ENCODE results near the gene MVB12B. TPM values are rescaled to one million over a fixed set of nuclear protein-coding genes. Genes with fewer than 3 reads are reported as not detected.

The MVB12B gene
- total RNA-seq, 1 donor from 2014 or later, result 8.8 TPM

DNA sequence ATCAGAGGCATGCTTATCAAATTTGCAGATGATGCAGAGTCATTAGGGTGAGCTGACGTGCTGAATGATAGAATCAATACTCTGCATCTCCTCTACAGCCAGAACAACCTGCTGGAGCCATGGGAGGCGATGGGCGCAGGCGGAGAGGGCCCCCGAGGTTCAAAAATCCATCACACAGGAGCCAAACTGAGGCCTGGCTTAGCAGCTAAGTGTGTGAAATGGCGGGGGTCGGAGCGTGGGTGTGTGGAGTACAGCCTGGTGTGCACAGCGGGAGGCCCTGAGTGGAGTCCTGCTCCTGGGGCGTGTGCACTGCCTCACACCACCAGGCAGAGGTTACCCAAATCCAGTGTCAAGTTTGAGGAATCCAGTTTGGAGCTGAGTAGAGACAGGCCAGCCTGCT, 73.2 kb downstream of the MVB12B start:
- ATAC-seq (no peak), DNase-seq (ENCODE audit: low spot score) (no peak)

GRCh38 chr9:126400571-126400970, 73.9 kb downstream of the MVB12B start:
- ATAC-seq (no peak), DNase-seq (ENCODE audit: low spot score) (no peak)

GRCh38 chr9:126401107-126401506, 74.5 kb downstream of the MVB12B start:
- no peak for DNase-seq (ENCODE audit: low spot score)
- ATAC-seq, result no peak

GRCh38 chr9:126401581-126401980, 75.0 kb downstream of the MVB12B start:
- DNase-seq (ENCODE audit: low spot score), result no peak
- no peak for ATAC-seq

DNA sequence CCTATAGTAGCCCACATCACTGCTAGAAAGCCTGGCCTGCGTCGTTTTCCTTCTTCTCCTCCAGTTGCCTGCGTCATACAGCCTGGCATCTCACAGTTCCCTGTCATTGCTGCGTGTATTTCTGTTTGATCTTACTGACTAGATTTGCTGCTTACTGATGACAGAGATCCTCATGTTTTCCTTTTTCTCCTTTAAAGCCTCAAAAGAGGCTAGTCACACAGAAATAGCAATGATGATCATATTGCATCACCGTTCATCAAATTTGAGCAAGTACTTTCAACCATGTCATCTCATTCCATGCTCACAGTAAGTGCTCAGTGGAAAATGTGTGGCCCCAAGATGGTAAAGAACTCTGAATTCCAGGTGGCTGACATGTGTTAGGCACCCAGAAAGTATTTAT, 76.8 kb downstream of the MVB12B start:
- no peak for DNase-seq (ENCODE audit: low spot score)
- ATAC-seq, result no peak

GRCh38 chr9:126404459-126404858, 77.8 kb downstream of the MVB12B start:
- ATAC-seq (no peak), DNase-seq (ENCODE audit: low spot score) (no peak)

DNA sequence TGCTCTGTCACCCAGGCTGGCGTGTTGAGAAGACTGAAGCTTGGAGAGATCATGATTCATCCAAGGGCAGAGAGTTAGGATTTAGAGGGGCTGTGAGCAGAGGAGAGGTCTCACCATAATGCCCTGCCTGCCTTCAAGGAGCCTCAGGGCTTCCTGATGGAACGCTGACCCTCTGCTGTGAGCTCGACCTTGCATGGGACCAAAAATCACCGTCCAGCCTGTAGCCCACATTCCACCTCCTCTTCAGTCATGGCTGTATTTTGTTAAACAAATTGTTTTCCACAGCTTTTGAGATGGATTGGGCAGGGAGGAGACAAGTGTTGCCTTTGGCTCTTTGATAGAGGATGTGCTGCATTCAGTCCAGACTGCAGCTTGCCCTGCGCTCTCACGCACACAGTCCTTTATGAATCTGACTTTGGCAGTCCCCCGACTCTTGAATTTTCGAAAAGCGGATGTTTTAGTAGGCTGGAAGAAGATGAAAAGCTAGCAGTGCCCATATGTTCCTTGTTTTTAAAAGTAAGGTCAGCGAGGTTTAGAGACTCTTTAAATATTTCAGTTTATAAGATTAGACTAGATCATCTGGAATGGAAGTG, 79.5 kb downstream of the MVB12B start:
- DNase-seq (ENCODE audit: low spot score), result no peak
- ATAC-seq, result no peak

- ATAC-seq (no peak), DNase-seq (ENCODE audit: low spot score) (no peak)
Measured at GRCh38 chr9:126407114-126407870, 80.7 kb downstream of the MVB12B start.

GRCh38 chr9:126408004-126408403, 81.4 kb downstream of the MVB12B start:
- ATAC-seq, result no peak
- DNase-seq (ENCODE audit: low spot score), result no peak

DNA sequence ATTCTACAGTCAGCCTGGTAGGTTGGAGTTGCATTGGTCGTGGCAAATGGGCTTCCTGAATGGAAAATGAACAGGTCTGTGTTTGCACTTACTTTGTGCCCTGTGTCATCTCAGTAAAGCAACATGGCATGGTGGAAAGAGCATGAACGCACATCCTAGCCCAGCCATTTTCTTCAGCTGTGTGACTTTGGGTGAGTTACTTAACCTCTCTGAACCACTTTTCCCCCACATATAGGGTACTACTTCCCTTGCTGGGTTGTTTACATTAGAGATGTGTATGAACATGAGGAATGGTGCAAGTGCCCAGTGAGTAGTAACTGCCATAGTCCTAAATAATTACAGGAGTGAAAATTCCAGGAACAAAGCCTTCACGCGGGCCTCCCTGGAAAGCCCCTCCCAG, 83.6 kb downstream of the MVB12B start:
- DNase-seq (ENCODE audit: low spot score) (no peak), ATAC-seq (no peak)

DNA sequence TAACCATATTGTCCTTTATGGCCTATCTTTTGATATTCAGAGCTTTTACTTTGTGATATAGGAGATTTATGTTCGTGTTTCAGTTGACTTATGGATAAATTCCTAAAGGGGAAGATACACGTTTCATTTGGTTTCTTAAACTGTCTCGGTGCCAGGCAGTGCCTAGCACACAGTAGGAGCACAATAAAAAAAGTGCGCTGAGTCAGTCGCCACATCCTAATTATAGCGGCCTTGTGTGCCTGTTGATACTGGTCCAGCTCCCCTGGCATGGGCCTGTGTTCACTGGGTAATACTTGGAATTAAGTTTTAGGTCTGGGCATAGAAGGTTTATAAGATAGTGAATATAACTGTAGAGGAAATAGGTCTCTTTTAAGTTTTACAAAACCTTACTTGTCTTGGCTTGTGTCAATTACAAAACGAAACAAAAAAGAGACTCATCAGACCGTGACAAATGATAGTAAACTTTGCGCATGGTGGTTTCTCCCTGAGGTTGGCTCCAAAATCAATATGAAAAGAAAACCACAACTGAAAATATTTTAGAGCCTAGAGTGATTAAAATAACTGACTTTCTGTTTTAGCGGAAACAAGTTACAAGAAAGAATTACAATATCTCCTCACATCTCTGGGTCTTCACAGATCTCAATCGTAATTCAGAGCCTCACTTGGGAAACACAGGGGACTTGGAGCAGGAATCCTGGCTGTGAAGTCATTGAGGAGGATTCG, 84.8 kb downstream of the MVB12B start:
- DNase-seq (ENCODE audit: low spot score) (no peak), ATAC-seq (no peak)

DNA sequence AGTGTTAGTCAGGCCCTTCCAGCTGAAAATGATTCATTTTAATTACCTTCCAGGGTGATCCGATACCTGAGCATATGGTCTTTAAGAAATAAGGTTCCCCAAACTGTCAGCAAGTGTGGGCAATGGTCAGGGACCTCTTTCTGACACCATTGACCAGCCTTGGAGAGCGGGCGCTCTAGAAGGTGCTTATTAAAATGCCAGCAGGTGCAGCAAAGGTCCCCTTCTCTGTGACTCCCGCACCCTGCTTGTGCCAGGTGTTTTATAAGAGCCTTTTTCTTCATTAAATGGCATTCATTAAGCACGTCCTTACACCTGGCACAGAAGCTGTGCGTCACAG, 85.3 kb downstream of the MVB12B start:
- ATAC-seq (no peak), DNase-seq (ENCODE audit: low spot score) (no peak)

- ATAC-seq (no peak), DNase-seq (ENCODE audit: low spot score) (no peak)
Measured at GRCh38 chr9:126412905-126413304, 86.3 kb downstream of the MVB12B start.

GRCh38 chr9:126413391-126414068, 86.9 kb downstream of the MVB12B start:
- no peak for ATAC-seq
- no peak for DNase-seq (ENCODE audit: low spot score)

- DNase-seq (ENCODE audit: low spot score) (no peak), ATAC-seq (no peak)
Measured at GRCh38 chr9:126415741-126416370, 89.2 kb downstream of the MVB12B start.

DNA sequence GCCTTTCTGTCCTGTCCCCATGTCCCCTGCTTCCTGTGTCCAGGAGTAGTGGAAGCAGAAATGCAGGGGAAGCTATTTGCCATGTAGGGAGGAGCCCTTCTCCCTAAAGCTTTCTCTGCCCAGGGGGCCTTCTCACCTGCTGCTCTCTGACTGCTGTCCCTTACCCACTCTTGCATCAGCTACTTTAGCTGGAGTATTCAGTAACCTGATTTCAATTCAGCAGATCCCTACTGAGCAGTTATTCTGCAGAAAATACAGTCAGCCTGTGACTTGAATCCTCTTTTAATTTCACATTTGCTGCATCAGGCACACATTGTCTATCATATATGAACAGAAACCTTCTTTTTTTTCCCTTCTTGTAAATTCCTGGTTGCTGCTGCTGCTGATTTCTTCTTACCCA, 90.4 kb downstream of the MVB12B start:
- no peak for DNase-seq (ENCODE audit: low spot score)
- ATAC-seq, result no peak

DNA sequence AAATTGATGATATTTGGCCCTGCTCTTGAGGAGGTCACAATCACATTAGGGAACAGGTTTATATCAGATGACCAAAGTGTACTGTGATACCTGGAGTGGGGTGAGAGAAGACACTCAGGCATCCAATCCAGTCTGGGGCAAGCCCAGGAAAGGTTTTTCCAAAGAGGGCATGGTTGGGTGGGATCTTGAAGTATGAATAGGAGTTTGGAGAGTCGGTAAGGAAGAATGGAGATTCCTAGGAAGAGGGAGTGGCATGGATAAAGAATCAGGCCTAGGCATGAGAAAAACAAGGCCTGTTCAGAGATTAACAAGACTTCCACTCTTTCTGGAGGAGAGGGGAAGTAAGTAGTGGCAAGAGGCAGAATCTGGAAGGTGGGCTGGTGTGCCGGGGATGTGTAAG, 91.1 kb downstream of the MVB12B start:
- ATAC-seq (no peak), DNase-seq (ENCODE audit: low spot score) (no peak)

GRCh38 chr9:126418608-126419007, 92.0 kb downstream of the MVB12B start:
- no peak for DNase-seq (ENCODE audit: low spot score)
- ATAC-seq, result no peak

DNA sequence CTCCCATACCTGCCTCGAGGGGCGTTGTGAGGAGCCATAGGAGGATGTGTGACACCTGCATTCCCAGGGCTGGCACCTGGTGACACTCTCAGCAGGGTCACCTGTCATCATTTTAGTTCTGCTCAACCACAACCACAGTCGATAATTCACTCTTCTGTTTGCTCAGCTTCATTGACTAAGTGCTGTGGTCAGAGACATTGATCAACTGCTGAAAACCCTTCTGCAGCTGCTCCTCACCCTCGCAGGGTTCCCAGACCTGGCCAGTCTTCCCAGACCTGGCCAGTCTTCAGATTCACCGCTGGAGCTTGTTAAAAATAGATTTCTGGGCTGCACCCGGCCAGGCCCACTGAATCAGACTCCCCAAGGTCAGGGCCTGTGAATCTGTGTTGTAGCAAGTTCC, 92.8 kb downstream of the MVB12B start:
- DNase-seq (ENCODE audit: low spot score), result no peak
- ATAC-seq, result no peak

DNA sequence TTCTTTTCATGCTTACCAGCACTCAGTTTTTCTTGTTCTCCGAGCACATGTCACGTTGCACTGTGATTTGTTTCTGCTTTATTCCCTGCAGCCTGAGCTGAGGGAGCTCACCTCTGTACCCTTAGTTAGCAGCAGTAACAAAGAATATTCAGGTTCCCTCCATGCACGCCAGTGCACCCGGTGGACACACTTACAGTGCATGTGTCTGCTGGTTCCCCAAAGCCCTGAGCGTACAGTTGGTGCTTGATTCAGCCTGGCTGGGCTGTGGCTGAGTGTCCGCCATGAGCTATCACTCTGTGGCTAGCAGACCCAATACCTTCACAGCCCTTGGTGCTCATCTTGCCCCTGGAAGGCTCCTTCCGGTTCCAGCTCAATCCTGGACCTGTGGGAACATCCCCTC, 93.5 kb downstream of the MVB12B start:
- no peak for DNase-seq (ENCODE audit: low spot score)
- no peak for ATAC-seq
